ENCODE data around the gene KRT85. TPM values are rescaled to one million over a fixed set of nuclear protein-coding genes. Genes with fewer than 3 reads are reported as not detected.

Gene KRT85
- total RNA-seq, 2 donors from 2014 or later: not detected

GRCh38 chr12:52313461-52313860 lies 53.8 kb downstream of the KRT85 start:
- H3K36me3 ChIP-seq (ENCODE audit: control insufficient read depth, insufficient read depth, low read length): no peaks in the 10 kb centered on the region
- 57 to 81% methylated on average over 1 to 3 of the region's 3 CpGs for WGBS, 2 experiments (ENCODE audit: insufficient coverage in 1 of 2, insufficient read length in 1 of 2)
- peaks cover 52% of the 10 kb centered on the region for H3K27me3 Mint-ChIP-seq (ENCODE audit: insufficient read depth)

DNA sequence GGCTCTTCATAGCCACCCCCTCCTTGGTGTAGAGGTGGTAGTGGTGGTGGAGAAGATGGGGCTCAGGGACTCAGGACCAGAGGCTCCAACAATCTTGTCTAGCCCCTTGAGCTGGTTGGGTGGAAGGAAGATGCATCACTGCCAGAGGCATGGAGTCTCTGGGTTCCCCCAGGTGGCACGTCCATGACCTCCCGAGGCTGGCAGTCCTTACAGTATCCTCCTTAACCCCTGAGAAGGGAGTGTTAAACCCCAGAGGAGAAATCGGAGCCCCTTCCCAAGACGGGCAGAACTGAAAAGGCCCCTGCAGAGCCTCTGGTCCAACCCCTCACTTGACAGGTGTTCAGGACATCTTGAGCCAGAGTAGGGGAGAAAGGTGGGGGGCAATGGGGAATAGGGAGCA lies 55.2 kb downstream of the KRT85 start:
- Mint-ChIP-seq H3K9me3 (no peaks in the 10 kb centered on the region), H3K4me3 (no peak overlapping the region), H3K27ac (no peak overlapping the region), H3K27me3 (ENCODE audit: insufficient read depth) (peaks cover 65% of the 10 kb centered on the region), H3K36me3 (ENCODE audit: low read depth) (no peaks in the 10 kb centered on the region), H3K4me1 (peaks cover 5% of the 10 kb centered on the region)
- Histone ChIP-seq H3K9ac (ENCODE audit: extremely low read depth, low read length, poor library complexity, severe bottlenecking) (no peak overlapping the region), H3K4me3 (ENCODE audit: low read length) (no peak overlapping the region), H3K9me3 (ENCODE audit: control insufficient read depth, low read length) (no peaks in the 10 kb centered on the region), H3K36me3 (ENCODE audit: control insufficient read depth, insufficient read depth, low read length) (no peaks in the 10 kb centered on the region), H3K27ac (ENCODE audit: low read depth, low read length) (no peak overlapping the region), H3K27me3 (ENCODE audit: control insufficient read depth, insufficient read depth, low read length, poor library complexity, severe bottlenecking) (peaks cover 59% of the 10 kb centered on the region), H3K4me1 (ENCODE audit: control insufficient read depth, insufficient read depth, low read length) (no peaks in the 10 kb centered on the region)
- no peak for TF ChIP-seq CTCF (conservative IDR thresholded peaks at IDR 0.05)
- WGBS, 2 experiments (ENCODE audit: insufficient coverage in 1 of 2, insufficient read length in 1 of 2): 90 to 100% methylated on average over 1 to 4 of the region's 4 CpGs
- peak; percentile 32 for DNase-seq

More at GRCh38 chr12:52313461-52313860, 53.8 kb downstream of the KRT85 start:
- Mint-ChIP-seq H3K9me3 (no peaks in the 10 kb centered on the region), H3K4me1 (peaks cover 5% of the 10 kb centered on the region), H3K4me3 (no peak overlapping the region), H3K27ac (no peak overlapping the region), H3K36me3 (ENCODE audit: low read depth) (no peaks in the 10 kb centered on the region)
- Histone ChIP-seq H3K4me3 (ENCODE audit: low read length) (no peak overlapping the region), H3K9ac (ENCODE audit: extremely low read depth, low read length, poor library complexity, severe bottlenecking) (no peak overlapping the region), H3K27me3 (ENCODE audit: control insufficient read depth, insufficient read depth, low read length, poor library complexity, severe bottlenecking) (peaks cover 46% of the 10 kb centered on the region), H3K9me3 (ENCODE audit: control insufficient read depth, low read length) (no peaks in the 10 kb centered on the region), H3K27ac (ENCODE audit: low read depth, low read length) (no peak overlapping the region), H3K4me1 (ENCODE audit: control insufficient read depth, insufficient read depth, low read length) (no peaks in the 10 kb centered on the region)
- DNase-seq: no peak
- no peak for TF ChIP-seq CTCF (conservative IDR thresholded peaks at IDR 0.05)

DNA sequence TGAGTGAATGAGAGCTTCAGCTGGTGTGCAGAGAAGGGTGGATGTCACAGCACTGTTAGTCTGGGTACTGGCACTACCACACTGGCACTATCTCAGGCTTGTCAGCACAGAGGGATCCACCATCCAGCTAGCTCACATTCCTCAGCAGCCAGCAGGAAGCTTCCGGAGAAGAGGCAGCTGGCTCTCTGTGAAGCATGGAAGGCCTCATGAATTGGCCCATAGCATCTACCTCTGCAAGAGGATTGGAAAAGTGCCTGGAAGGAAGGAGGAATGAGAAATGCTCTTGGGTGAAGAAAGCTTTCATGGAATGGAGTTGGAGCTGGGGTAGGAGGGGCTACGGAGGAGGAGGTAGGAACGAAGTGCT lies 56.0 kb downstream of the KRT85 start:
- H3K36me3 Mint-ChIP-seq (ENCODE audit: low read depth): no peaks in the 10 kb centered on the region

More for the DNA sequence above, 56.0 kb downstream of the KRT85 start:
- no peak overlapping the region for H3K4me3 Mint-ChIP-seq
- Histone ChIP-seq H3K9ac (ENCODE audit: extremely low read depth, low read length, poor library complexity, severe bottlenecking) (no peak overlapping the region), H3K27ac (ENCODE audit: low read depth, low read length) (no peak overlapping the region), H3K9me3 (ENCODE audit: control insufficient read depth, low read length) (no peaks in the 10 kb centered on the region), H3K36me3 (ENCODE audit: control insufficient read depth, insufficient read depth, low read length) (no peaks in the 10 kb centered on the region), H3K4me1 (ENCODE audit: control insufficient read depth, insufficient read depth, low read length) (no peaks in the 10 kb centered on the region), H3K4me3 (ENCODE audit: low read length) (no peak overlapping the region), H3K27me3 (ENCODE audit: control insufficient read depth, insufficient read depth, low read length, poor library complexity, severe bottlenecking) (peaks cover 68% of the 10 kb centered on the region)
- peak; percentile 35 for DNase-seq
- H3K4me1 Mint-ChIP-seq: peaks cover 5% of the 10 kb centered on the region
- H3K9me3 Mint-ChIP-seq: no peaks in the 10 kb centered on the region
- 83 to 92% methylated on average over 3 of the region's 3 CpGs for WGBS, 2 experiments (ENCODE audit: insufficient coverage in 1 of 2, insufficient read length in 1 of 2)
- H3K27ac Mint-ChIP-seq: no peak overlapping the region
- no peak for TF ChIP-seq CTCF (conservative IDR thresholded peaks at IDR 0.05)
- H3K27me3 Mint-ChIP-seq (ENCODE audit: insufficient read depth): peaks cover 74% of the 10 kb centered on the region
